GM23248 (cell line): ENCODE results near the gene SELENOK.

Experiments
- EZH2 ChIP-seq: fragments of 200-600 bp; sonication (generic); IDR thresholded peaks from 2 replicates; pipeline ENCODE4 v1.6.1; 2018; ENCODE audit warnings: antibody characterized with exemption, mild to moderate bottlenecking; ENCODE audit not compliant: insufficient read depth, poor library complexity, severe bottlenecking
- EZH2phosphoT487 ChIP-seq: fragments of 200-600 bp; sonication (generic); IDR thresholded peaks from 2 replicates; pipeline ENCODE4 v1.6.1; 2018; ENCODE audit warnings: antibody characterized with exemption, moderate library complexity, mild to moderate bottlenecking, low read depth; ENCODE audit not compliant: insufficient read depth

GRCh38 chr3:53913401-53913800, 21.7 kb upstream of the SELENOK start:
- TF ChIP-seq EZH2phosphoT487 (no peak), EZH2 (no peak)
